Measurements from ENCODE around the gene LTB.

DNA sequence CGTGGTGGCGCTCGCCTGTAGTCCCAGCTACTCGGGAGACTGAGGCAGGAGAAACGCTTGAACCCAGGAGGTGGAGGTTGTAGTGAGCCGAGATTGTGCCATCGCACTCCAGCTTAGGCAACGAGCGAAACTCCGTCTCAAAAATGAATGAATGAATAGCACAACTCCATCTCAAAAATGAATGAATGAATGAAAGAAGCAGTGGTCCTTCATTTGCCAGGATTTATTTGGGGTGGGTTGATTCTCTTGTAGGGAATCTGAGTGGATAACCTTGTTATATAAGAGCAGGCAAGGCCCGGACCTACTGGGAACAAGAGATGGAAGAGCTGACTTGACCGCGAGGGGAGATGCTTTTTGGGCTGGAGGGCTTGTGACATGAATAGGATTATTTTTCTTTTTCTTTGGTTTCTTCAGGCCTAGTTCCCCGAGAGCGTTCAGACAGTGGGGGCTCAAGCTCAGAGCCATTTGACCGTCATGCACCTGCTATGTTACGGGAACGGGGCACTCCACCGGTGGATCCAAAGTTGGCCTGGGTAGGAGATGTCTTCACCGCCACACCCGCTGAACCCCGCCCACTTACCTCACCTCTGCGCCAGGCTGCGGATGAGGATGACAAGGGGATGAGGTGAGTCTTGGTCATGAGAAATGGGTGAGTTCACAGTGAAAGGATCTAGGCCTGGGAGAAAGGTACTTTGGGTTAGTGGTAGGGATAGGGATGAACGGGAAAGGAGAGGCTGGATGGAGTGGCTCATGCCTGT lies 48.1 kb upstream of the LTB start:
- TF ChIP-seq, protein P1, sequence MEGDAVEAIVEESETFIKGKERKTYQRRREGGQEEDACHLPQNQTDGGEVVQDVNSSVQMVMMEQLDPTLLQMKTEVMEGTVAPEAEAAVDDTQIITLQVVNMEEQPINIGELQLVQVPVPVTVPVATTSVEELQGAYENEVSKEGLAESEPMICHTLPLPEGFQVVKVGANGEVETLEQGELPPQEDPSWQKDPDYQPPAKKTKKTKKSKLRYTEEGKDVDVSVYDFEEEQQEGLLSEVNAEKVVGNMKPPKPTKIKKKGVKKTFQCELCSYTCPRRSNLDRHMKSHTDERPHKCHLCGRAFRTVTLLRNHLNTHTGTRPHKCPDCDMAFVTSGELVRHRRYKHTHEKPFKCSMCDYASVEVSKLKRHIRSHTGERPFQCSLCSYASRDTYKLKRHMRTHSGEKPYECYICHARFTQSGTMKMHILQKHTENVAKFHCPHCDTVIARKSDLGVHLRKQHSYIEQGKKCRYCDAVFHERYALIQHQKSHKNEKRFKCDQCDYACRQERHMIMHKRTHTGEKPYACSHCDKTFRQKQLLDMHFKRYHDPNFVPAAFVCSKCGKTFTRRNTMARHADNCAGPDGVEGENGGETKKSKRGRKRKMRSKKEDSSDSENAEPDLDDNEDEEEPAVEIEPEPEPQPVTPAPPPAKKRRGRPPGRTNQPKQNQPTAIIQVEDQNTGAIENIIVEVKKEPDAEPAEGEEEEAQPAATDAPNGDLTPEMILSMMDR (conservative IDR thresholded peaks at IDR 0.05): no peak
- TF ChIP-seq ZFX (IDR thresholded peaks at IDR 0.05): no peak

Measured in C4-2B (cell line).